Neural crest cell (in vitro differentiated cells): ENCODE results near the gene IQCC. TPM values are rescaled to one million over a fixed set of nuclear protein-coding genes. Genes with fewer than 3 reads are reported as not detected.

Experiments used
- DNase-seq: peaks from one replicate; pipeline ENCODE4 v3.0.0; 2021; ENCODE audit warnings: low read depth, mixed read lengths, low spot score
- H3K27ac Mint-ChIP-seq: one replicate; pipeline ENCODE4 v1.8.0; 2021; ENCODE audit warnings: mild to moderate bottlenecking, mixed read lengths; ENCODE audit not compliant: unreplicated experiment
- H3K27me3 Mint-ChIP-seq: 2 replicates; pipeline ENCODE4 v1.8.0; 2021; ENCODE audit warnings: low read depth, mild to moderate bottlenecking, mixed read lengths
- H3K36me3 Mint-ChIP-seq: 2 replicates; pipeline ENCODE4 v1.8.0; 2021; ENCODE audit warnings: low read depth, mild to moderate bottlenecking, mixed read lengths
- H3K4me1 Mint-ChIP-seq: 2 replicates; pipeline ENCODE4 v1.8.0; 2021; ENCODE audit warnings: mixed read lengths
- H3K4me3 Mint-ChIP-seq: one replicate; pipeline ENCODE4 v1.8.0; 2021; ENCODE audit warnings: mild to moderate bottlenecking, mixed read lengths
- H3K9me3 Mint-ChIP-seq: 2 replicates; pipeline ENCODE4 v1.8.0; 2021; ENCODE audit warnings: mixed read lengths
- total RNA-seq: library from RNA; stranded (reverse); gene quantifications from 2 replicates; pipeline ENCODE4 v1.2.1, GENCODE V29; 2021
- TF ChIP-seq, protein P1 (sequence below): fragments of 200-600 bp; sonication (generic); conservative IDR thresholded peaks from 2 replicates; pipeline ENCODE4 v1.5.0; 2021; ENCODE audit warnings: antibody characterized with exemption, mild to moderate bottlenecking

The IQCC gene
- total RNA-seq, 1 donor from 2014 or later, result 7.8 TPM

DNA sequence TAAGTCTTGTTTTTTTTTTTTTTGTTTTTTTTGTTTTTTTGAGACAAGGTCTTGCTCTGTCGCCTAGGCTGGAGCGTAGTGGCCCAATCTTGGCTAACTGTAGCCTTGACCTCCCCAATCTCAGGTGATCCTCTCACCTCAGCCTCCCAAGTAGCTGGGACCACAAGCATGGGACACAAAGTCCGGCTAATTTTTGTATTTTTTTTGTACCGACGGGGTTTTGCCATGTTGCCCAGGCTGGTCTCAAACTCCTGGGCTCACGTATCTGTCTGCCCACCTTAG is 51.7 kb downstream of the IQCC start:
- H3K36me3 Mint-ChIP-seq, result no peaks in the 10 kb centered on the region
- no peaks in the 10 kb centered on the region for H3K9me3 Mint-ChIP-seq
- TF ChIP-seq, protein P1, sequence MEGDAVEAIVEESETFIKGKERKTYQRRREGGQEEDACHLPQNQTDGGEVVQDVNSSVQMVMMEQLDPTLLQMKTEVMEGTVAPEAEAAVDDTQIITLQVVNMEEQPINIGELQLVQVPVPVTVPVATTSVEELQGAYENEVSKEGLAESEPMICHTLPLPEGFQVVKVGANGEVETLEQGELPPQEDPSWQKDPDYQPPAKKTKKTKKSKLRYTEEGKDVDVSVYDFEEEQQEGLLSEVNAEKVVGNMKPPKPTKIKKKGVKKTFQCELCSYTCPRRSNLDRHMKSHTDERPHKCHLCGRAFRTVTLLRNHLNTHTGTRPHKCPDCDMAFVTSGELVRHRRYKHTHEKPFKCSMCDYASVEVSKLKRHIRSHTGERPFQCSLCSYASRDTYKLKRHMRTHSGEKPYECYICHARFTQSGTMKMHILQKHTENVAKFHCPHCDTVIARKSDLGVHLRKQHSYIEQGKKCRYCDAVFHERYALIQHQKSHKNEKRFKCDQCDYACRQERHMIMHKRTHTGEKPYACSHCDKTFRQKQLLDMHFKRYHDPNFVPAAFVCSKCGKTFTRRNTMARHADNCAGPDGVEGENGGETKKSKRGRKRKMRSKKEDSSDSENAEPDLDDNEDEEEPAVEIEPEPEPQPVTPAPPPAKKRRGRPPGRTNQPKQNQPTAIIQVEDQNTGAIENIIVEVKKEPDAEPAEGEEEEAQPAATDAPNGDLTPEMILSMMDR, result no peak
- no peak overlapping the region for H3K27ac Mint-ChIP-seq
- H3K27me3 Mint-ChIP-seq, result peaks cover 3% of the 10 kb centered on the region
- H3K4me1 Mint-ChIP-seq, result no peaks in the 10 kb centered on the region
- H3K4me3 Mint-ChIP-seq, result no peak overlapping the region
- DNase-seq, result no peak

Other genes with a start within 250 kb of the IQCC start
- gene KHDRBS1, start 191.8 kb upstream of the IQCC start, total RNA-seq, result 292 and 299 TPM in 2 replicates
- gene TMEM39B, start 132.7 kb upstream of the IQCC start, total RNA-seq, result 34.8 and 36.0 TPM in 2 replicates
- 63.6 and 70.0 TPM in 2 replicates for gene KPNA6, start 97.6 kb upstream of the IQCC start, total RNA-seq
- gene TXLNA, start 26.0 kb upstream of the IQCC start, total RNA-seq, result 70.3 and 70.7 TPM in 2 replicates
- gene CCDC28B, start 5.1 kb upstream of the IQCC start, total RNA-seq, result 16.7 and 21.2 TPM in 2 replicates
- not detected in 2 replicates for gene DCDC2B, start 3.4 kb downstream of the IQCC start, total RNA-seq
- gene TMEM234, start 16.7 kb downstream of the IQCC start, total RNA-seq, result 21.3 and 22.5 TPM in 2 replicates
- 190 and 192 TPM in 2 replicates for gene EIF3I, start 16.7 kb downstream of the IQCC start, total RNA-seq
- 0.66 and 1.5 TPM in 2 replicates for gene FAM167B, start 41.6 kb downstream of the IQCC start, total RNA-seq
- not detected in 2 replicates for gene LCK, start 45.6 kb downstream of the IQCC start, total RNA-seq
- gene HDAC1, start 86.4 kb downstream of the IQCC start, total RNA-seq, result 128 and 130 TPM in 2 replicates
- gene MARCKSL1, start 130.6 kb downstream of the IQCC start, total RNA-seq, result 943 and 952 TPM in 2 replicates
- 7.1 and 7.7 TPM in 2 replicates for gene FAM229A, start 156.8 kb downstream of the IQCC start, total RNA-seq
- 2.2 and 2.7 TPM in 2 replicates for gene TSSK3, start 156.9 kb downstream of the IQCC start, total RNA-seq
- 38.6 and 41.5 TPM in 2 replicates for gene BSDC1, start 188.8 kb downstream of the IQCC start, total RNA-seq